Occipital lobe (tissue), 2 donors: ENCODE data around the gene AKAP13. TPM values are rescaled to one million over a fixed set of nuclear protein-coding genes. Genes with fewer than 3 reads are reported as not detected.
"Not testable (repeated sequence)": the region's sequence is repeated elsewhere in the genome, so short reads cannot be mapped to it uniquely, and the experiment has no call there.

ENCODE experiments used
- DNase-seq: peaks from one replicate; lab custom pipeline; 2025; lab: John Stamatoyannopoulos, UW
- total RNA-seq: library from RNA; depleted of rRNA; stranded (reverse); fragments of >200 nt; gene quantifications from one replicate; pipeline ENCODE4 v1.2.3, GENCODE V29; 2014

AKAP13 gene
- total RNA-seq, 1 donor from 2014 or later = 142 TPM

- DNase-seq = no peak
Measured at GRCh38 chr15:85559530-85559929, 179.1 kb downstream of the AKAP13 start.

DNA sequence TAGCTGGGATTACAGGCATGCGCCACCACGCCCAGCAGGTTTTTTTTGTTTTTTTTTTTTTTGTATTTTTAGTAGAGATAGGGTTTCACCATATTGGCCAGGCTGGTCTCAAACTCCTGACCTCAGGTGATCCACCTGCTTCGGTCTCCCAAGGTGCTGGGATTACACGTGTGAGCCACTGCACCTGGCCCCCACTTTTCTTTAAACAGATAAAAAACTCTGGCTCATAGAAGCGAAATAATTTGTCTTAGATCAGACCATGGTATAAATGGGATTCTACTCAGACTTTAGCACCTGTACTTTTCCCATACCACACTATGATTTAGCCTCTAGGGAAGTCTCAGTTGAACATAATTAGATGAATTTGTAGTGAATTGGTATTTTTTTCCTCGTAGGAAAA lies 182.4 kb downstream of the AKAP13 start:
- no peak for DNase-seq

DNA sequence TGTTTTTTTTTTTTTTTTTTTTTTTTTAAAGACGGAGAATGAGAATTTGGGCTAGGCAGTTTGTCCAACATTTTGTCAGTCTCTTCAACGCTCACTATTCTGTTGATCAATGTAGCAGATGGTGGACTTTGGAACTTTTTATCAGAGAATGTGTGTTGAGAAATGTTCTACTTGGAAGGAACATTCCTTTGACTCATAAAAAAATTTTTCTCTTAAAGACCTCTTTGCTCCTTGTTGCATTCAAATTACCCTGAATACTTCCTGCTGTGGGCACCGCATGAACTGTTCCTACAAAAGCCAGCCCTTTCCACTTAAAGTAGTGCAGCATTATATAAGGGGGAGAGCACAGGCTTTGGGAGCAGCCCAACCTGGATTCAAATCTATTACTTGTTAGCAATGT lies 182.9 kb downstream of the AKAP13 start:
- no peak for DNase-seq

GRCh38 chr15:85563731-85564130 lies 183.3 kb downstream of the AKAP13 start:
- DNase-seq = no peak

GRCh38 chr15:85564686-85565085 lies 184.3 kb downstream of the AKAP13 start:
- no peak for DNase-seq

- DNase-seq = no peak
Measured at GRCh38 chr15:85568261-85568808, 187.9 kb downstream of the AKAP13 start.

GRCh38 chr15:85570336-85570735 lies 189.9 kb downstream of the AKAP13 start:
- no peak for DNase-seq

GRCh38 chr15:85571780-85572179 lies 191.4 kb downstream of the AKAP13 start:
- DNase-seq = no peak

GRCh38 chr15:85576392-85576791 lies 196.0 kb downstream of the AKAP13 start:
- no peak for DNase-seq

DNA sequence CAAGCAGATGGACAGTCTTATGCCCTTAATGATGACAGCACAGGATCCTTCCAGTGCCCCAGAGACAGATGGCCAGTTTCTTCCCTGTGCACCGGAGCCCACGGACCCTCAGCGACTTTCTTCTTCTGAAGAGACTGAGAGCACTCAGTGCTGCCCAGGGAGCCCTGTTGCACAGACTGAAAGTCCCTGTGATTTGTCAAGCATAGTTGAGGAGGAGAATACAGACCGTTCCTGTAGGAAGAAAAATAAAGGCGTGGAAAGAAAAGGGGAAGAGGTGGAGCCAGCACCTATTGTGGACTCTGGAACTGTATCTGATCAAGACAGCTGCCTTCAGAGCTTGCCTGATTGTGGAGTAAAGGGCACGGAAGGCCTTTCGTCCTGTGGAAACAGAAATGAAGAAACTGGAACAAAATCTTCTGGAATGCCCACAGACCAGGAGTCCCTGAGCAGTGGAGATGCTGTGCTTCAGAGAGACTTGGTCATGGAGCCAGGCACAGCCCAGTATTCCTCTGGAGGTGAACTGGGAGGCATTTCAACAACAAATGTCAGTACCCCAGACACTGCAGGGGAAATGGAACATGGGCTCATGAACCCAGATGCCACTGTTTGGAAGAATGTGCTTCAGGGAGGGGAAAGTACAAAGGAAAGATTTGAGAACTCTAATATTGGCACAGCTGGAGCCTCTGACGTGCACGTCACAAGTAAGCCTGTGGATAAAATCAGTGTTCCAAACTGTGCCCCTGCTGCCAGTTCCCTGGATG lies 198.7 kb downstream of the AKAP13 start:
- no peak for DNase-seq

DNA sequence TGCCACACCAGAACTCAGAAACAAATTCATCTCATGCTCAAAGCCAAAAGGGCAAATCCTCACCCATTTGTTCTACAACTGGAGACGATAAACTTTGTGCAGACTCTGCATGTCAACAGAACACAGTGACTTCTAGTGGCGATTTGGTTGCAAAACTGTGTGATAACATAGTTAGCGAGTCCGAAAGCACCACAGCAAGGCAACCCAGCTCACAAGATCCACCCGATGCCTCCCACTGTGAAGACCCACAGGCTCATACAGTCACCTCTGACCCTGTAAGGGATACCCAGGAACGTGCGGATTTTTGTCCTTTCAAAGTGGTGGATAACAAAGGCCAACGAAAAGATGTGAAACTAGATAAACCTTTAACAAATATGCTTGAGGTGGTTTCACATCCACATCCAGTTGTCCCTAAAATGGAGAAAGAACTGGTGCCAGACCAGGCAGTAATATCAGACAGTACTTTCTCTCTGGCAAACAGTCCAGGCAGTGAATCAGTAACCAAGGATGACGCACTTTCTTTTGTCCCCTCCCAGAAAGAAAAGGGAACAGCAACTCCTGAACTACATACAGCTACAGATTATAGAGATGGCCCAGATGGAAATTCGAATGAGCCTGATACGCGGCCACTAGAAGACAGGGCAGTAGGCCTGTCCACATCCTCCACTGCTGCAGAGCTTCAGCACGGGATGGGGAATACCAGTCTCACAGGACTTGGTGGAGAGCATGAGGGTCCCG lies 199.7 kb downstream of the AKAP13 start:
- DNase-seq = no peak

DNA sequence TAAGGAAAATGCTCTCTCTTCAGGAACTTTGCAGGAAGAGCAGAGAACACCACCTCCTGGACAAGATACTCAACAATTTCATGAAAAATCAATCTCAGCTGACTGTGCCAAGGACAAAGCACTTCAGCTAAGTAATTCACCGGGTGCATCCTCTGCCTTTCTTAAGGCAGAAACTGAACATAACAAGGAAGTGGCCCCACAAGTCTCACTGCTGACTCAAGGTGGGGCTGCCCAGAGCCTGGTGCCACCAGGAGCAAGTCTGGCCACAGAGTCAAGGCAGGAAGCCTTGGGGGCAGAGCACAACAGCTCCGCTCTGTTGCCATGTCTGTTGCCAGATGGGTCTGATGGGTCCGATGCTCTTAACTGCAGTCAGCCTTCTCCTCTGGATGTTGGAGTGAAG lies 200.5 kb downstream of the AKAP13 start:
- no peak for DNase-seq

DNA sequence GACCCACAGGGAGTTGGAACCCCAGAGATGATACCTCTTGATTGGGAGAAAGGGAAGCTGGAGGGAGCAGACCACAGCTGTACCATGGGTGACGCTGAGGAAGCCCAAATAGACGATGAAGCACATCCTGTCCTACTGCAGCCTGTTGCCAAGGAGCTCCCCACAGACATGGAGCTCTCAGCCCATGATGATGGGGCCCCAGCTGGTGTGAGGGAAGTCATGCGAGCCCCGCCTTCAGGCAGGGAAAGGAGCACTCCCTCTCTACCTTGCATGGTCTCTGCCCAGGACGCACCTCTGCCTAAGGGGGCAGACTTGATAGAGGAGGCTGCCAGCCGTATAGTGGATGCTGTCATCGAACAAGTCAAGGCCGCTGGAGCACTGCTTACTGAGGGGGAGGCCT lies 201.1 kb downstream of the AKAP13 start:
- no peak for DNase-seq

GRCh38 chr15:85582131-85583079 lies 202.0 kb downstream of the AKAP13 start:
- no peak for DNase-seq

DNA sequence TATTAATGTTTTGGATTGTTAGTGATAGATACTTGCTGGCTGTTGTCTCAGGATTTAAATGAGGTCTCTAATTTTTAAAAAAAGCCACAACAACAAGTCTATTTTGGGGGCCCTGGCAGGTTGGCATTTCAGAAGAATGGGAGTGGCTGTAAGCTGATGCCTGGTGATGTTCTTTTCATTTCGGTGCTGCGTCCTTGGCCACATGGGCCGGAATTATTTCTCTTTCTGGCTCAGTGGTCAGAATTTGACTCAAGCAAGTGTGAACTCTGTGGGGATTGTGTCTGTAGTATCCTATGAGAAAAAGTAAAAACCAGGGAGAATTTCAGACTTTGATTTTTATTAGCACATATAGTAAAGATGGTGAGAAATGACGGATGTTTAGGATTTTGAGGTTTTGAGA lies 203.0 kb downstream of the AKAP13 start:
- no peak for DNase-seq

DNA sequence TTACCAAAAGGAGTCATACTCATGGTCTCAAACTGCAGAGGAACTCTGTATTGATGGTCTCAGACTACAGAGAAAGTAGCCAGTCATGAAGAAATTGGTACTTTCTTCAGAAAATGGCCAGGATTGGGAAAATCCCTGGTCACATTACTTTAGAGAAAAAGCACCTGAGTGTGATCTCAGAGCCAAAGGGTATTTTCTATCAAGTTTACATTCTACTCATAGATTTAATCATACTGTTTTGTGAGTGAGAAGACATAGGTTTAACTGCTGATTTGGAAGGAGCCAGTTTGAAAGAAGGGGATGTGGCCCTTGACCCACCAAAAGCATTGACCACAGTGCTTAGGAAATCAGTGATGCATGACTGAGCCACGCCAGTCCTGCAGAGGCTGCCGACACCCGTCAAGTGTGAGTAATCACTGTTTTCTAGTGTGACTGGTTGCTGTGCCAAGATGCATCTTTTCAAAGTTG lies 203.6 kb downstream of the AKAP13 start:
- DNase-seq = no peak

DNA sequence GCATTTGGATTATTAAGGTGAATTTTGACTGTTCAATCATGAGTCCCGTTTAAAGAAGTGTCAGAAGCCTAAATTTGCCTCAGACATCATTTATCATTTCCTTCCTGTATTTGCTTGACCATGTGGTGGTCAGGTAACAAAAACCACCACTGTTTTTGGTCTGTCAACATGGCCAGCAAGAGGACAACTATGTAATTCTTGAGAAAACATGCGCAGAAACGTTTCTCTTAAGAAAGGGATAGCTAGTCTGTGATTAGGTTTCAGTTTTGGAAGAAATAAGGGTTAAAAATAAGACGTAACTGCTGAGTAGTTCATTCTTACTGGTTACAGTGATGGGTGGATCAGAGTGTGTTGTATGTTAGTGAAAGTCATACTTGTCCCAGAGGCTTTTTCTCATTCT lies 204.5 kb downstream of the AKAP13 start:
- no peak for DNase-seq

GRCh38 chr15:85586196-85586595 lies 205.8 kb downstream of the AKAP13 start:
- not testable (repeated sequence) for DNase-seq

- no peak for DNase-seq
Measured at GRCh38 chr15:85587707-85588411, 207.5 kb downstream of the AKAP13 start.

DNA sequence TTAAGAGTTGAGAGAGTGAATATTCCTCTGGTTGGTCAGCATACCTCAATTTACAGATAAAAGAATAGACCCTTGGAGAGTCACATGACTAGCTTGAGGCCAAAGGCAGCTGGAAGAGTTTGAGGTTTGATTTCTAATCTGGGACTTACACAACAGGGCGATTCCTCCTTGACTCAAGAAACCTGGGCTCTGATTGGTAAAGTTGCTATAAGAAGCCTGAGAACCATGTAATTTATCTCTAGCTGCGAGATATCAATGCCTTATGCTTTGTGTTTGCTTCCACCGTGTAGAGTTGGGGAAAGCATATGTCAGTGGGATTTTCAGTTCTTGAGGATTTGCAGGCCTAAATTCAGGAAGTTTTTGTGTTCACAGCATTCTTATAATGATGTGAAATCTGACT lies 208.3 kb downstream of the AKAP13 start:
- no peak for DNase-seq

DNA sequence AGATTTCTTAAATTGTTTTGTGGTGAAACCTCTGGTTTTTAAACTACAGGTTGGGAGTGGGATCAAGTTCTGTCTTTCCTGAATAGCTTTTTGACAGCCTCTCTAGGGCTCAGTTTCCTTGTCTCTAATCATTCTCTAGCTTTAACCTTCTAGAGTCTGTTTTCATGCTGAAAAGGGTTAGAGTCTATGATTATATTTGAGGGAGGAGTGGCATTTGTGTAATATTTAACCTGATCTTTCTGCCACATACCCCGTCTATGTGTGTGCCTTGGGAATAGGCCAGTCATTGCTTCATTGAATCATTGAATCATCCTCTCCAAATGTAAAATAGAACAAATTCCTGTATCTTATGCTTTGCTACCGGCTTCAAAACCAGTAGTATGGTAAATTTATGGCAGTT lies 209.4 kb downstream of the AKAP13 start:
- DNase-seq = no peak
